Mucosa of rectum (tissue), 2 donors: ENCODE measurements around the gene ENTREP1.

Experiments
- H3K27ac ChIP-seq, 2 donors: one replicate each; pipeline ENCODE4 v1.7.0; 2013; ENCODE audit warnings: inconsistent platforms in 2 of 2, low read depth in 2 of 2, low read length in 2 of 2
- H3K27me3 ChIP-seq, 2 donors: one replicate each; pipeline ENCODE4 v1.7.0; 2013; ENCODE audit warnings: low read length in 2 of 2; ENCODE audit not compliant: control insufficient read depth in 2 of 2, insufficient read depth in 2 of 2
- H3K36me3 ChIP-seq, 2 donors: one replicate each; pipeline ENCODE4 v1.7.0; 2013; ENCODE audit warnings: low read length in 2 of 2; ENCODE audit not compliant: control insufficient read depth in 2 of 2, insufficient read depth in 2 of 2
- H3K4me1 ChIP-seq, 2 donors: one replicate each; pipeline ENCODE4 v1.7.0; 2013; ENCODE audit warnings: low read length in 2 of 2, mild to moderate bottlenecking in 1 of 2; ENCODE audit not compliant: control insufficient read depth in 2 of 2, insufficient read depth in 2 of 2
- H3K4me3 ChIP-seq, 2 donors: one replicate each; pipeline ENCODE4 v1.7.0; 2013; ENCODE audit warnings: low read length in 2 of 2
- H3K9ac ChIP-seq, 2 donors: one replicate each; pipeline ENCODE4 v1.7.0; 2013; ENCODE audit warnings: low read length in 2 of 2, low read depth in 1 of 2, mild to moderate bottlenecking in 1 of 2
- H3K9me3 ChIP-seq, 2 donors: one replicate each; pipeline ENCODE4 v1.7.0; 2013; ENCODE audit warnings: low read length in 2 of 2; ENCODE audit not compliant: control insufficient read depth in 2 of 2
- donor health status: healthy.
- donor health status: Normal muscosa, but diverticular disease.

Gene ENTREP1

DNA sequence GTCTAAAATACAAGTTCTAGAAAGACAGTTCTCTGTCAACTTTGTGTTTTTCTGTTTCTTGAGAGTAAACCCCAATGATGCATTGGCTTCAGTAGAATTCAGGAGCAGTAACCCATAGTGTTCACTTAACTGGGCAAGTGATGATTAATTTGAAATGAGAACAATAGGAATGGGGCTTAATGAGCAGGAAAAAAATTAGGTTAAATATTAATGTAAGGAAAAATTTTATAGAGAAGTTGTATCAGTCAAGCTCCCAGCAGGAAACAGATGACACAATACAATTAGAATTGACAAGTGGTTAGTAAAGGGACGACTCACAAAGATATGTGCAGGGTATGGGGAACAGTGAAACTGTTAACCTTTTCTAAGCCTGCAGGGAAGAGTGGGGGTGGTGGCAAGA is 38.2 kb downstream of the ENTREP1 start:
- Histone ChIP-seq H3K27ac (no peak overlapping the region), H3K27me3 (no peaks in the 10 kb centered on the region), H3K4me3 (no peak overlapping the region), H3K36me3 (no peaks in the 10 kb centered on the region), H3K9ac (no peak overlapping the region), H3K4me1 (no peaks in the 10 kb centered on the region), H3K9me3 (no peaks in the 10 kb centered on the region)

DNA sequence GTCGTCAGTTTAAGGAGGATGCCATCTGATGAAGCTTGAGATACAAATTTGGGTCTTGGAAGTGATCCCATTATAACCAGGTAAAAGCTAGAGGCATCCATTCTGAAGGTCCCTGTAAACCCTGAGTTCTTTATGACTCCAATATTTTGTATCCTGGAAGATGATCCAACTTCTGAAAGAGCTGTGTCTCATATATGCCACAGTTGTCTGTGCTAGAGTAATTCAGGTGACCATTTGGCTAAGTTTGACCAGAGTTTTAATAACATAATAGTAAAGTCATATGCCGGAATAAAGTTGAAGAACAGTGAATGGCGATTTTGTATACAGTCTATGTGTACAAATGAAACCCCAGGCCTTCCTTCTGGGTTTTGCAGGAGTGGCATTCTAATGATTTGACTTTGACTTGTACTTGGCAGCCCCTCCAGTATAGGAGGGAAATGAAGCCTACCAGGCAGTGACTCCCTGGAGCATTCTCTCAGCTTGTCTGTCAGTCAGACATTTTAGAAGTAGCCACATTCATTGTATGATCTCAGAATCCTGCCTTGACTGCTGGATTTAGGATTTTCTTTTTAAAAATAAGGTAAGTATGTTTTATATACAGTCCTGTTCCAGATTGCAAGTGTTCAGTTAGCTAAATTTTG is 39.6 kb downstream of the ENTREP1 start:
- H3K27me3 ChIP-seq = no peaks in the 10 kb centered on the region
- H3K9ac ChIP-seq = no peak overlapping the region
- H3K4me3 ChIP-seq = no peak overlapping the region
- H3K9me3 ChIP-seq = no peaks in the 10 kb centered on the region
- no peak overlapping the region for H3K27ac ChIP-seq
- no peaks in the 10 kb centered on the region for H3K4me1 ChIP-seq
- H3K36me3 ChIP-seq = no peaks in the 10 kb centered on the region

DNA sequence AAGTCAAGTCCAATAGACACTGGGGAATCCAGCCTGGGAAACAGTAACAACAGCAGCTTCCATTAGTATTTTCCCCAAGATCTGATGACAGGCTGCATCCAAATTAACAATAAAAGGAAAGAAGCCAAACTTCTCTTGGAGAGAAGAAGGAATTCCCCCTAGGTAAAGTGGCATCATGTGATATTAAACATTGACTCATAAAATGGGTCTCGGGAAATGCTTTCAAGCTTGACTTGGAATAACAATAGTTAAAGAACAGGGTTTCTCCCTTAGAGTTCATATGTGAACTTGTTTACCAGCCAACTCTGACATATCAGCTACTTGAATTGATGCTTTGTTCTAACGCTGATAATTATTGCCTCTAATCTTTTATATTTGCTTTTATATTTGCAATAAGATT is 45.4 kb downstream of the ENTREP1 start:
- no peaks in the 10 kb centered on the region for H3K36me3 ChIP-seq
- H3K9ac ChIP-seq = no peak overlapping the region
- no peaks in the 10 kb centered on the region for H3K9me3 ChIP-seq
- no peak overlapping the region for H3K27ac ChIP-seq
- H3K4me3 ChIP-seq = no peak overlapping the region
- H3K27me3 ChIP-seq = no peaks in the 10 kb centered on the region
- H3K4me1 ChIP-seq = no peaks in the 10 kb centered on the region

DNA sequence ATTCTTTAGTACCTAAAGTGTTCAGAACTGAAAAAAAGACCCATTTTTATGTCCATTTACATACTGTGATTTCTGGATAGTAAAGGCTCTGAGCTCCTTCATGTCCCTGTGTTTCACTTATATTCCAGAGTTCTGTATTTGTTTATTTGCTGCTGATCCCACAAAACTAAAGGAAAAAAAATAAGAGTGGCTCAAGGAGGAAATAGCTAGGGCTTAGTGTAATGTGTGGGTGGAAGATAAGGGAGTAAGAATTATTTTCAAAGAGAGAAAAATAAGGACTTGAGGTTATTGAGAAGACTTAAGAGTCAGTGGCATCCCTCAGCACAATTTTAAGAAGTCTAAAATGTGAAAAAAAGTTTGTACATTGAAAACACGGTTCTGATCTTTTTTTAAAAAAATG is 46.0 kb downstream of the ENTREP1 start:
- Histone ChIP-seq H3K36me3 (no peaks in the 10 kb centered on the region), H3K27me3 (no peaks in the 10 kb centered on the region), H3K4me3 (no peak overlapping the region), H3K9ac (no peak overlapping the region), H3K9me3 (no peaks in the 10 kb centered on the region), H3K27ac (no peak overlapping the region), H3K4me1 (no peaks in the 10 kb centered on the region)

DNA sequence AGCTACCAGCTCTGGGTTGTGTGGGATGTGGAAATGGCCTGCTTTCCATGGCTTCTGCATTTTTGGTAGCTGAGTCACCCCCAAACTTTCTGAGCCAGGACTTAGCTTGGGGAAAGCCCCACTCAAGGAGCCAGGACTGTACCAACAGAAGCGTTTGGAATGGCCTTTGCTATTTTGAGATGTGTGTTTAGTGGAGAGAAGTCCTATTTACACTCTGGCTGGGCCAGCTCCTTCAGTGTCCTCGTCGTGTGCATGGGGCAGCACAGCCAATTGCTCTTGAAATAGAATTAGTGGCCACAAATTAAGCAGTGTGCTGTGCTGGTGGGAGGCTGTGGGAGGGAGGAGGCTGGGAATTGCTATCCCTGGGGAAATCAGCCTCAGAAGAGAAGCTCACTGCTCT is 51.6 kb downstream of the ENTREP1 start:
- H3K9me3 ChIP-seq = no peaks in the 10 kb centered on the region
- H3K4me1 ChIP-seq = no peaks in the 10 kb centered on the region
- no peaks in the 10 kb centered on the region for H3K36me3 ChIP-seq
- H3K27me3 ChIP-seq = no peaks in the 10 kb centered on the region
- H3K27ac ChIP-seq = no peak overlapping the region
- no peak overlapping the region for H3K4me3 ChIP-seq
- no peak overlapping the region for H3K9ac ChIP-seq

DNA sequence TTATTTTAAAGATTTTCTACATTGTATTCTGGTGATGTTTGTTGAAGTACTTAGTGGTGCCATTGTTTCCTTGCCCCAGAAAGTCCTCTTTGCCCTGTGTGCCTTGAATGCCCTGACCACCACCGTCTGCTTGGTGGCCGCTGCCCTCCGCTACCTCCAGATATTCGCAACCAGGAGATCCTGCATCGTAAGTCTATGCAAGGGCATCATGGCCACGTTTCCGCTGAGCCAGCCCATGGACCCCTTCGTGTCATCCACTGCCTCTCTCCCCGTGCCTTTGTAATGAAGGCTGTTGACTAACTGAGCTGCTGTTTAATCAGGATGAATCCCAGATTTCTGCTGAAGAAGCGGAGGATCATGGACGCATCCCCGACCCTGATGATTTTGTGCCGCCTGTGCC is 52.3 kb downstream of the ENTREP1 start:
- no peaks in the 10 kb centered on the region for H3K27me3 ChIP-seq
- no peak overlapping the region for H3K4me3 ChIP-seq
- no peak overlapping the region for H3K9ac ChIP-seq
- H3K27ac ChIP-seq = no peak overlapping the region
- H3K4me1 ChIP-seq = no peaks in the 10 kb centered on the region
- H3K9me3 ChIP-seq = no peaks in the 10 kb centered on the region
- H3K36me3 ChIP-seq = no peaks in the 10 kb centered on the region

DNA sequence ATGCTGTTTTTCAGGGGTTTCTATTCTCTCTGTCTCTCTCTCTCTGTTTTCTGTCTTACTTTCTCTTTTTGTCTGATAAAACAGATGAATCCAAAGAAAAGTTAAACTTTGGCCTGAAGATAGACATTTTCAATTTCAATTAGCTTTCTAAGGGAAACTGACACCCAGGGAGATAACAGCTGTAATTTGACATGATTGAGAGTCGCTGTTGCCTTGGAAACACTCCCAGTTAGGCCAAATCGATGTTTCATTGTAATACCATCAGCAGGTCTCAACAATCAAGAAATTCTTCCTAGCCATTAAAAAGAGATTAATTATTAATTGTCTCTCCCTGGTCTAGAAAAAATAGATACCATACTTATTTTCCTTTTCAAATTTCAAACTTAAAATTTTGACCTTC is 53.0 kb downstream of the ENTREP1 start:
- no peaks in the 10 kb centered on the region for H3K4me1 ChIP-seq
- no peaks in the 10 kb centered on the region for H3K9me3 ChIP-seq
- no peak overlapping the region for H3K27ac ChIP-seq
- H3K27me3 ChIP-seq = no peaks in the 10 kb centered on the region
- no peaks in the 10 kb centered on the region for H3K36me3 ChIP-seq
- no peak overlapping the region for H3K9ac ChIP-seq
- no peak overlapping the region for H3K4me3 ChIP-seq

DNA sequence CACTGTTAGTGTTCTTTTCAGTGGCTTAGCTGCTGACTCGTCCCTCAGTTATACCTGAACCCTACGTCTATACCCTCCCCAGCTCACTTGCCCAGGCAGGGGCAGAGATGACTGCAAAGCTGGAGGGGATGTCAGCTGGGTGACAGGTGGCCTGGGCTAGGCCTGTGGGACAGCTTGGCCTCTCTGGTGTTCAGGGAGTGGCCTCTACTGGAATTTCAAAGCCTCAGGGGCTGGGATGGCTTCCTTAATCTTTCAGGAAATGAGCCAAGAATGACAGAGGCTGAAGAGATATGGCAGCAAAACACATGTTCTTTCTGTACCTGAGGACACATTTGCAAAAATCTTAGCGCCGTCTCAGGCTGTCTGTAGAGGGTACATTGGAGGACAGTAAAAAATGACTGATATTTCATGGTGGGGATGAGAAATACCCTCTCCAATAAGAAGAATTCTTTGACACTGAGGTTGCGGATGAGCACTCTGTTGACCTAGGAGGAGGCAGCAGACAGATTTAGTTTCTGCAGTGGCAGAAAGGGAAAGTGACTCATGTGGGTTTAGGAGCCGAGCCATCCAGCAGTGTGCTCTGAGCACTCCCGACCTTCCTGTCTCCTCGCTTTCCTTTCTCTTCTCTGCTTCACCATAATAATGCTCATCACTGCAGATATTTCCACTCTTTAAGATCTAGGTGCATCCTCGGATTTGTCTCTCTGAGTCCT is 54.4 kb downstream of the ENTREP1 start:
- no peaks in the 10 kb centered on the region for H3K36me3 ChIP-seq
- no peak overlapping the region for H3K4me3 ChIP-seq
- no peaks in the 10 kb centered on the region for H3K4me1 ChIP-seq
- no peak overlapping the region for H3K27ac ChIP-seq
- H3K9me3 ChIP-seq = no peaks in the 10 kb centered on the region
- no peaks in the 10 kb centered on the region for H3K27me3 ChIP-seq
- H3K9ac ChIP-seq = no peak overlapping the region

DNA sequence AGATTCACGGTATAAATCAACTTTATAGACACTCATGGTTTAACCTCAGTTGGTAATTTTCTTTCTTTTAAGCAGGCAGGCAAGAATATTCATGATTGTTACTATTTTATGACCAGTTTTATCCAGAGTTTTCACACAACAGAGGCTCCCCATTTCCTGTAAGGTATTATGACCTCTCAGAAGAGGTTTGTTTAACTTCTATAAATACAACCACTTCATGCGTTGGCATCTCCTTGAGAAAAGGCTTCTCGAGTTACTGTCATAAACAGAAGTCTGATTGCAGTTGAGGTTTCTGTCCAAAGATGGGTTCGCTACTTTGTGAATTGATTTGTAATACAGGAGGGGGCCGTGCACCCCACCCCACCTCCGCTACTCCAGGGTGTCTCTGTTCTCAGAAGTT is 55.3 kb downstream of the ENTREP1 start:
- no peaks in the 10 kb centered on the region for H3K4me1 ChIP-seq
- no peaks in the 10 kb centered on the region for H3K36me3 ChIP-seq
- H3K9ac ChIP-seq = no peak overlapping the region
- H3K9me3 ChIP-seq = no peaks in the 10 kb centered on the region
- H3K4me3 ChIP-seq = no peak overlapping the region
- H3K27me3 ChIP-seq = no peaks in the 10 kb centered on the region
- no peak overlapping the region for H3K27ac ChIP-seq

DNA sequence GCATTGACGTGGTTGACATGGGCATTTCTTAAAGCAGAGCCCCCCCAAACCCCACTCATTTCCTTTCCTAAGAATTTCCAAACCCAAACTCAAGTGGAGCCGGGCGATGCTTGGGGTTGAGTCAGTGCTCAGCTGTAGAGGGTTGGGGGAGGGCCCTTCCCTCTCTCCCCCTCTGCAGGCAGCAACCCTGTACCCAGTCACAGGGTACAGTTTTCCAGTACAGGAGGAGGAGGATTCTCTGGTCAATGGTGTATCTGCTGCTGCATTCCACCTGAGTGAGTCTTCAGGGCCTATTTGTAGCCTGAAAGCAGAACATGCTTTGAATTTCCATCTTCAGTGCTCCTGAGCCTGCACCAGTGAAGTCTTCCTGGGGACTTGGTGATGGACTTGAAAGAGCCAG is 55.8 kb downstream of the ENTREP1 start:
- H3K36me3 ChIP-seq = no peaks in the 10 kb centered on the region
- H3K9ac ChIP-seq = no peak overlapping the region
- H3K27ac ChIP-seq = no peak overlapping the region
- H3K4me1 ChIP-seq = no peaks in the 10 kb centered on the region
- no peak overlapping the region for H3K4me3 ChIP-seq
- H3K27me3 ChIP-seq = no peaks in the 10 kb centered on the region
- no peaks in the 10 kb centered on the region for H3K9me3 ChIP-seq
